ENCODE data around the gene HES7. TPM values are rescaled to one million over a fixed set of nuclear protein-coding genes. Genes with fewer than 3 reads are reported as not detected.

Gene HES7
- total RNA-seq, 1 donor from 2014 or later, result 1.3 TPM

- H3K36me3 ChIP-seq (ENCODE audit: control insufficient read depth, insufficient read depth, low read length), result peaks cover 87% of the 10 kb centered on the region
- FAIRE-seq (no peak), DNase-seq (ENCODE audit: low read depth) (no peak)
Observed at GRCh38 chr17:8146381-8147140, 22.7 kb upstream of the HES7 start.

GRCh38 chr17:8145811-8146210 lies 21.9 kb upstream of the HES7 start:
- FAIRE-seq (no peak), DNase-seq (ENCODE audit: low read depth) (no peak)
- Histone ChIP-seq H3K27me3 (ENCODE audit: control insufficient read depth, insufficient read depth, low read length) (no peaks in the 10 kb centered on the region), H3K36me3 (ENCODE audit: control insufficient read depth, insufficient read depth, low read length) (peaks cover 86% of the 10 kb centered on the region), H3K4me3 (ENCODE audit: low read depth, low read length) (no peak overlapping the region)
- TF ChIP-seq, protein P1, sequence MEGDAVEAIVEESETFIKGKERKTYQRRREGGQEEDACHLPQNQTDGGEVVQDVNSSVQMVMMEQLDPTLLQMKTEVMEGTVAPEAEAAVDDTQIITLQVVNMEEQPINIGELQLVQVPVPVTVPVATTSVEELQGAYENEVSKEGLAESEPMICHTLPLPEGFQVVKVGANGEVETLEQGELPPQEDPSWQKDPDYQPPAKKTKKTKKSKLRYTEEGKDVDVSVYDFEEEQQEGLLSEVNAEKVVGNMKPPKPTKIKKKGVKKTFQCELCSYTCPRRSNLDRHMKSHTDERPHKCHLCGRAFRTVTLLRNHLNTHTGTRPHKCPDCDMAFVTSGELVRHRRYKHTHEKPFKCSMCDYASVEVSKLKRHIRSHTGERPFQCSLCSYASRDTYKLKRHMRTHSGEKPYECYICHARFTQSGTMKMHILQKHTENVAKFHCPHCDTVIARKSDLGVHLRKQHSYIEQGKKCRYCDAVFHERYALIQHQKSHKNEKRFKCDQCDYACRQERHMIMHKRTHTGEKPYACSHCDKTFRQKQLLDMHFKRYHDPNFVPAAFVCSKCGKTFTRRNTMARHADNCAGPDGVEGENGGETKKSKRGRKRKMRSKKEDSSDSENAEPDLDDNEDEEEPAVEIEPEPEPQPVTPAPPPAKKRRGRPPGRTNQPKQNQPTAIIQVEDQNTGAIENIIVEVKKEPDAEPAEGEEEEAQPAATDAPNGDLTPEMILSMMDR (IDR thresholded peaks at IDR 0.05; ENCODE audit: insufficient read depth, low read length, severe bottlenecking), result no peak

More at GRCh38 chr17:8146381-8147140, 22.7 kb upstream of the HES7 start:
- TF ChIP-seq, protein P1 (IDR thresholded peaks at IDR 0.05; ENCODE audit: insufficient read depth, low read length, severe bottlenecking), result no peak
- H3K27me3 ChIP-seq (ENCODE audit: control insufficient read depth, insufficient read depth, low read length), result no peaks in the 10 kb centered on the region
- no peak overlapping the region for H3K4me3 ChIP-seq (ENCODE audit: low read depth, low read length)

- Histone ChIP-seq H3K36me3 (ENCODE audit: control insufficient read depth, insufficient read depth, low read length) (peaks cover 80% of the 10 kb centered on the region), H3K27me3 (ENCODE audit: control insufficient read depth, insufficient read depth, low read length) (no peaks in the 10 kb centered on the region), H3K4me3 (ENCODE audit: low read depth, low read length) (no peak overlapping the region)
- DNase-seq (ENCODE audit: low read depth), result no peak
- TF ChIP-seq, protein P1 (IDR thresholded peaks at IDR 0.05; ENCODE audit: insufficient read depth, low read length, severe bottlenecking), result no peak
- FAIRE-seq, result no peak
Observed at GRCh38 chr17:8144401-8145231, 20.7 kb upstream of the HES7 start.

- Histone ChIP-seq H3K4me3 (ENCODE audit: low read depth, low read length) (no peak overlapping the region), H3K27me3 (ENCODE audit: control insufficient read depth, insufficient read depth, low read length) (no peaks in the 10 kb centered on the region), H3K36me3 (ENCODE audit: control insufficient read depth, insufficient read depth, low read length) (peaks cover 73% of the 10 kb centered on the region)
- DNase-seq (ENCODE audit: low read depth), result no peak
- TF ChIP-seq, protein P1 (IDR thresholded peaks at IDR 0.05; ENCODE audit: insufficient read depth, low read length, severe bottlenecking), result no peak
- no peak for FAIRE-seq
Observed at GRCh38 chr17:8143581-8144400, 19.9 kb upstream of the HES7 start.

GRCh38 chr17:8142887-8143580 lies 19.1 kb upstream of the HES7 start:
- no peak for DNase-seq (ENCODE audit: low read depth)
- TF ChIP-seq, protein P1 (IDR thresholded peaks at IDR 0.05; ENCODE audit: insufficient read depth, low read length, severe bottlenecking), result no peak
- FAIRE-seq, result no peak
- Histone ChIP-seq H3K36me3 (ENCODE audit: control insufficient read depth, insufficient read depth, low read length) (peaks cover 66% of the 10 kb centered on the region), H3K4me3 (ENCODE audit: low read depth, low read length) (no peak overlapping the region), H3K27me3 (ENCODE audit: control insufficient read depth, insufficient read depth, low read length) (no peaks in the 10 kb centered on the region)
